Measurements from ENCODE around the gene BTBD17.

BTBD17 gene

DNA sequence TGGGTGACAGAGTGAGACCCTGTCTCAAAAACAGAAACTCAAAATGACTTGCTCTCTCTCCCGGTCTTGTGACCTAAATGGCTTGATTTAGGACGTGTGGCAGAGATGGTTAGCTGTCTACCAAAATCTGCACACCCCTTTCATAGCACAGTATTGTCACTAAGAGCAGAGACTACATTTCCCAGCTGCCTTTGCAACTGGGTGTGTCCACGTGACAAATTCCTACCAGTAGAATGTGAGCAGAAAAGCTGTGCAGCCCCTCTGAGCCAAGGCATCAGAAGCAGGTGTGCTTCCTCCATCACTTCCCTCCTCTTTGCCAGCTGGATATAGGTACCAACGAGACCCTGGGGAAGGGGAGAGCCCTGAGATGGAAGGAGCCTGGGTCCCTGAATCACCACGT is 31.2 kb upstream of the BTBD17 start:
- Mint-ChIP-seq H3K27ac (no peak overlapping the region), H3K27me3 (peaks cover 3% of the 10 kb centered on the region), H3K4me1 (no peaks in the 10 kb centered on the region), H3K9me3 (no peaks in the 10 kb centered on the region), H3K36me3 (ENCODE audit: low read depth) (no peaks in the 10 kb centered on the region), H3K4me3 (no peak overlapping the region)
- no peak for DNase-seq
- ATAC-seq: no peak

- Mint-ChIP-seq H3K4me3 (no peak overlapping the region), H3K4me1 (no peaks in the 10 kb centered on the region), H3K27ac (no peak overlapping the region), H3K9me3 (no peaks in the 10 kb centered on the region), H3K36me3 (ENCODE audit: low read depth) (no peaks in the 10 kb centered on the region), H3K27me3 (peaks cover 3% of the 10 kb centered on the region)
- ATAC-seq: no peak
- no peak for DNase-seq
Observed at GRCh38 chr17:74391771-74392170, 30.1 kb upstream of the BTBD17 start.

DNA sequence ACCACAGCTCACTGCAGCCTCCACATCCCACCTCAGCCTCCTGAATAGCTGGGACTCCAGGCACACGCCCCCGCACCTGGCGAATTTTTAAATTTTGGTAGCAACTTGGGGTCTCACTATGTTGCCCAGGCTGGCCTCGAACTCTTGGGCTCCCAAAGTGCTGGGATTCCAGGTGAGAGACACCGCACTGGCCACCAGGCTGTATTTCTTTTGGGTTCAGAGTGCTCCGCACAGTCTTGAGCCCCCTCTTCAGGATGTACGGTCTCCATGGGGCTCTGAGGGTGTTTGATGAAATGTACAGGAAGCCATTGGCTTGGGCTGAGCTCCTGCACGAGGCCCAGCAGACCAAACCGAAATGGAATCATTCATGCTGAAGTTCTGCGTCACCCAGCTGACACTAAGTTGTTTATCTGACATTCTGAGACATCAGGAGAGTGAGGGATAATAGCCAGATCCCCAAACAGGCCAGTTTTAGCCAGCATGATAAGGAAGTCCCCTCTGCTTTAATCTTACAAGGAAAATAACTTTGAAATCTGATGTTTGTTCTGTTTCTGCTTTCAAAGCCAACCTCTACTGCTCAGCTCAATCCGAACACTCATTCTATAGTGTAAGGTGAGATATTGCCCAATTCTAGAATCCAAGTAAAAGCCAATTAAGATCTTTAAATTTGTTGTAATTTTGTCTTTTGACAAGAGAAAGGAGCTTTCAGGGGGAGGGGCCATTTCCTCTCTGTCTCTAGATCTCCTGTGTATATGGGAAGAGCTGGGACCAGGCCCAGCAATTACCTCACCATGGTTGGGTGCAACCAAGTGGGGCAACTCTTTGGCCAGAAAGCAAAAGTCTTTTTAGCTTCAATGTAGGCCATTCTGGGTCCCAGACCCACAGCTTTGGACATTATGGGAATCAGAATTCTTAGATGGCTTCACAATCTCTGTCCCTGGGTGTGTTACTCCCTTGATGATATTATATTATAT is 29.3 kb upstream of the BTBD17 start:
- H3K36me3 Mint-ChIP-seq (ENCODE audit: low read depth): no peaks in the 10 kb centered on the region
- no peaks in the 10 kb centered on the region for H3K9me3 Mint-ChIP-seq
- ATAC-seq (no peak), DNase-seq (no peak)
- H3K4me3 Mint-ChIP-seq: no peak overlapping the region
- no peaks in the 10 kb centered on the region for H3K4me1 Mint-ChIP-seq
- H3K27me3 Mint-ChIP-seq: peaks cover 3% of the 10 kb centered on the region
- no peak overlapping the region for H3K27ac Mint-ChIP-seq

GRCh38 chr17:74389937-74390679 is 28.4 kb upstream of the BTBD17 start:
- Mint-ChIP-seq H3K4me3 (no peak overlapping the region), H3K9me3 (no peaks in the 10 kb centered on the region), H3K4me1 (no peaks in the 10 kb centered on the region), H3K27ac (no peak overlapping the region), H3K36me3 (ENCODE audit: low read depth) (no peaks in the 10 kb centered on the region), H3K27me3 (peaks cover 3% of the 10 kb centered on the region)
- ATAC-seq (no peak), DNase-seq (no peak)

DNA sequence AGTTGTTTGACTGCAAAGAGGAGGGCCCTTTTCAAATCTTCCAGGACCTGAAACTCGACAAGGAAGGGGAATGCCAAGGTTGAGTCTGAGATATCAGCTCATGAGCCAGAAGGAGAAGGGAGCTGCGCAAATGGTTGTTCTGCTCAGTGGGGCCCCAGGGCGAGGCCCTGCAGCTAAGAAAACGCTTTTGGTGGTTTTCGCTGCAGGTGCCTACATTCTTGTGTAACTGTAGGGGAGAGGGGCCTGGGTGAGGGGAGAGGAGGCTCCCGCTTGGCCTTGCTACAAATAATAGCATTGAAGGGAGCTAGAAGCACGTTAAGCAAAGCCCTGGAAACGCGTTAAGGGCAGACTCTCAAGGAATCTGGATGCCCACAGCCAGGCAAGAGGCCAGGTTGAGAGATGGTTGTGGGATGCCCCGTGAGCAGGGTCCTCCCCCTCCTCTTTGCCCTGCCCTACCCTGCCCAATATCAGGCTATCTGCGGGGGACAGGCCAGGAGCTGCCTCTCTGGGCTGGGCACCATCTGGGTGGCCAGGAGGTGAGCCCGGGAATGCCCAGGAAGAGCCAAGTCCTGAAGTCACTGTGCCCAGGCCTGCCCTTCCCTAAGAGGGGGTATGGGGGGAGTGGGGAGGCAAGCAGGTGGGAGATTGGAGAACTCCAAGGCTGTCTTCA is 27.6 kb upstream of the BTBD17 start:
- no peaks in the 10 kb centered on the region for H3K9me3 Mint-ChIP-seq
- no peaks in the 10 kb centered on the region for H3K4me1 Mint-ChIP-seq
- H3K27me3 Mint-ChIP-seq: peaks cover 5% of the 10 kb centered on the region
- no peak overlapping the region for H3K4me3 Mint-ChIP-seq
- no peaks in the 10 kb centered on the region for H3K36me3 Mint-ChIP-seq (ENCODE audit: low read depth)
- no peak for DNase-seq
- no peak overlapping the region for H3K27ac Mint-ChIP-seq
- no peak for ATAC-seq

- Mint-ChIP-seq H3K27me3 (peaks cover 5% of the 10 kb centered on the region), H3K27ac (no peak overlapping the region), H3K9me3 (no peaks in the 10 kb centered on the region), H3K36me3 (ENCODE audit: low read depth) (no peaks in the 10 kb centered on the region), H3K4me3 (no peak overlapping the region), H3K4me1 (no peaks in the 10 kb centered on the region)
- ATAC-seq (no peak), DNase-seq (no peak)
Observed at GRCh38 chr17:74387365-74388218, 25.9 kb upstream of the BTBD17 start.

DNA sequence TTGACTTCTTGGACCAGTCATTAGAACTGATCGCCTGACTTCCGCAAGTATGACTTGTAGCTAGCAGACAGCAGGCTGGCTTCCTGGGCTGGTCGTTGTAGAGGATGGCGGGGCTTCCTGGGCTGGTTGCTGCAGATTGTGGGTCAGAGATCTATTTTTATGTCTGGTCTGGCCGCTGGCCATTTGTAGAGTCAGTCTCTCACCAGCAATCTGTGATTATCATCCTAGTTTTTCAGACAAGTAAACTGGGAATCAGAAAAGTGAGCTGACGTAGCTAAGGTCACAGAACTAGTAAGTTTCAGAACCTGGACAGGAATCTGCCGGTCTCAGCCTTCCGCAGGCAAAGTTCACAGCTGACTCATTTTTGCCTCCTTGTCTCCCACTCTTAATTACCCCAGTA is 24.7 kb upstream of the BTBD17 start:
- Mint-ChIP-seq H3K36me3 (ENCODE audit: low read depth) (no peaks in the 10 kb centered on the region), H3K4me1 (no peaks in the 10 kb centered on the region), H3K27ac (no peak overlapping the region), H3K27me3 (peaks cover 5% of the 10 kb centered on the region), H3K9me3 (no peaks in the 10 kb centered on the region), H3K4me3 (no peak overlapping the region)
- ATAC-seq (no peak), DNase-seq (no peak)

GRCh38 chr17:74385201-74385600 is 23.5 kb upstream of the BTBD17 start:
- Mint-ChIP-seq H3K36me3 (ENCODE audit: low read depth) (no peaks in the 10 kb centered on the region), H3K27me3 (peaks cover 4% of the 10 kb centered on the region), H3K27ac (no peak overlapping the region), H3K4me1 (no peaks in the 10 kb centered on the region), H3K4me3 (no peak overlapping the region), H3K9me3 (no peaks in the 10 kb centered on the region)
- ATAC-seq (no peak), DNase-seq (no peak)

DNA sequence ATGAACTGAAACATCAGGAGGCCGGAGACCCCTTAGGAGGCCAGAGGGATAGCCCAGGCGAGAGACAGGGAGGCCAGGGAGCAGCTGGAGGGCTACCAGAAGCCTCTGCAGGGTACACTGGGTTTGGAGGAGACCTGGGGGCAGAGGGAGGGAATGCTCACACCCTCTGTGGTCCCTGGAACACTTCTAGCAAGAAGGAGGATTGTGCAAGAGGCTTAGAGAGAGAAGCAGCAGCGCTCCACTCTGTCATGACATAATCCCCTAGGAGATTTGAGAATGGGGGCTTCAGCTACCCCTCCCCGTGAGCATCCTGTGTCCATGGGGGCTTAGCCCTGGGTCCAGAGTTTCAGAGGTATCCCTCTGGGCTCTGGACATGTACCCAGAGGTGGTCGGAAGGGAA is 21.5 kb upstream of the BTBD17 start:
- ATAC-seq (no peak), DNase-seq (no peak)
- H3K9me3 Mint-ChIP-seq: no peaks in the 10 kb centered on the region
- H3K4me3 Mint-ChIP-seq: no peak overlapping the region
- H3K4me1 Mint-ChIP-seq: no peaks in the 10 kb centered on the region
- H3K27ac Mint-ChIP-seq: no peak overlapping the region
- H3K36me3 Mint-ChIP-seq (ENCODE audit: low read depth): no peaks in the 10 kb centered on the region
- peaks cover 2% of the 10 kb centered on the region for H3K27me3 Mint-ChIP-seq

GRCh38 chr17:74380959-74381808 is 19.5 kb upstream of the BTBD17 start:
- Mint-ChIP-seq H3K9me3 (no peaks in the 10 kb centered on the region), H3K27me3 (peaks cover 2% of the 10 kb centered on the region), H3K36me3 (ENCODE audit: low read depth) (no peaks in the 10 kb centered on the region), H3K4me1 (no peaks in the 10 kb centered on the region), H3K27ac (no peak overlapping the region), H3K4me3 (no peak overlapping the region)
- DNase-seq: no peak
- ATAC-seq: no peak

DNA sequence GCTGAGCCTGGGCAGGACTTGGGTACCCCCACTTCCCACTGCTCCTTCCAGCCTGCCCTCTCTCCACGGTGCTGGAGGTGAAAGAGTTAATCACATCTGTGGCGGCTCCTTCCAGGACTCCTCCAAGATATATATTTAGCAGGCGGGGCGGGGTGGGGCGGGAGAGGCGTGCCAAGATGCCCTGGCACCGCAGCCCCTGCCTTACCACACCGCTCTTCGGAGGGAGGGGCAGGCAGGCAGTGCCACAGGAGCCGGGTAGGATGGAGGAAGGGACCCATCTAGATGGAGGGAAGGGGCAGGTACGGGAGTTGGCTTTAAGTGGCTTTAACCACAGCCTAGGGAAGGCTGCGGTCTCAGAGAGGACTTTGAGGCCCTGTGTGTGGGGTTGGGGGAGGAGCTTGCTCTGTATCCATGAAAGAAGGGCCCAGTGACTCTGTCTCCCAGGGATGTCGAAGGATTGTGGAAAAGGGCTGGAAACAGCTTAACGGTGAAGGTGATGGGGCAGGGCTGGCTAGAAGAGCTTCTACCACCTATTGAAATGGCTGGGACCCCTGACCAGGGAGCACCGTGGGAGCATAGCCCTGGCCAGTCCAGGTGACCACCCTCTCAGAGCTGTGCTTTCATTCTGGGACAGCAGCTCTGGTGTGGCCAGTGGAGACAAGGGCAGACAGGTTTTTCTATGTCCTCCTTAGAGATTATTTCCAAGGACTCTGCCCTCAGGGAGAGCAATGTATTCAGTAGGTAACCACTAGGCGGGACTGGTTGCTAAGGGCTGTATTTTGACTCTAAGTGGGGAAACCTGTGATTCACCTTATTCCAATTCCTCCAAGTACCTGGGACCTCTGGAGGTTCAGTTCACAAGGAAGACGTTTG is 18.7 kb upstream of the BTBD17 start:
- Mint-ChIP-seq H3K27ac (no peak overlapping the region), H3K4me3 (no peak overlapping the region), H3K9me3 (no peaks in the 10 kb centered on the region), H3K4me1 (no peaks in the 10 kb centered on the region), H3K27me3 (peaks cover 2% of the 10 kb centered on the region), H3K36me3 (ENCODE audit: low read depth) (no peaks in the 10 kb centered on the region)
- ATAC-seq (no peak), DNase-seq (no peak)

GRCh38 chr17:74379495-74380085 is 17.9 kb upstream of the BTBD17 start:
- no peak overlapping the region for H3K4me3 Mint-ChIP-seq
- ATAC-seq: peak; percentile 92
- H3K4me1 Mint-ChIP-seq: no peaks in the 10 kb centered on the region
- peak; percentile 97 for DNase-seq
- no peak overlapping the region for H3K27ac Mint-ChIP-seq
- no peaks in the 10 kb centered on the region for H3K27me3 Mint-ChIP-seq
- no peaks in the 10 kb centered on the region for H3K36me3 Mint-ChIP-seq (ENCODE audit: low read depth)
- no peaks in the 10 kb centered on the region for H3K9me3 Mint-ChIP-seq
